HCT116 (cell line): Measurements from ENCODE around the gene HIVEP2.

ENCODE experiments used
- CTCF ChIP-seq, 3 experiments: fragments of 200-600 bp in 1 of 3; sonication (generic) in 1 of 3; IDR thresholded peaks in 2 of 3; conservative IDR thresholded peaks in 1 of 3; 2 replicates each; pipeline ENCODE4 v1.5.1; 2012 to 2017; ENCODE audit warnings: low read depth in 2 of 3, low read length in 2 of 3, antibody characterized with exemption in 1 of 3, borderline replicate concordance in 1 of 3, control low read depth in 1 of 3, mild to moderate bottlenecking in 1 of 3, mixed read lengths in 1 of 3, mixed run types in 1 of 3, moderate library complexity in 1 of 3; ENCODE audit not compliant: insufficient read depth in 1 of 3
- EZH2 ChIP-seq: fragments of 200-600 bp; sonication (generic); IDR thresholded peaks from 2 replicates; pipeline ENCODE4 v1.6.1; 2017; ENCODE audit warnings: antibody characterized with exemption, mixed run types
- EZH2phosphoT487 ChIP-seq: fragments of 200-600 bp; IDR thresholded peaks from 2 replicates; pipeline ENCODE4 v1.6.1; 2018; ENCODE audit warnings: antibody characterized with exemption, borderline replicate concordance
- POLR2A ChIP-seq: IDR thresholded peaks from 2 replicates; pipeline ENCODE4 v1.7.0; 2011; ENCODE audit warnings: borderline replicate concordance; ENCODE audit not compliant: insufficient read depth, insufficient read length; ENCODE audit errors: extremely low read depth
- REST ChIP-seq: IDR thresholded peaks from 2 replicates; pipeline ENCODE4 v1.6.1; 2012; ENCODE audit warnings: low read depth
- TCF7L2 ChIP-seq: IDR thresholded peaks from 2 replicates; pipeline ENCODE4 v1.7.0; 2011; ENCODE audit warnings: borderline replicate concordance, inconsistent platforms; ENCODE audit not compliant: insufficient read depth, insufficient read length; ENCODE audit errors: extremely low read depth

GRCh38 chr6:142867355-142867801, 77.6 kb downstream of the HIVEP2 start:
- no peak for TF ChIP-seq CTCF (IDR thresholded peaks at IDR 0.05 in 2 of 3, conservative IDR thresholded peaks at IDR 0.05 in 1 of 3; ENCODE audit: borderline replicate concordance in 1 of 3, insufficient read depth in 1 of 3, low read depth in 2 of 3, low read length in 2 of 3)
- TF ChIP-seq POLR2A = no peak
- TF ChIP-seq EZH2 = no peak
- no peak for TF ChIP-seq EZH2phosphoT487
- TF ChIP-seq REST = no peak
- TF ChIP-seq TCF7L2 = no peak
